Stimulated activated naive CD8-positive, alpha-beta T cell treated with anti-CD3 and anti-CD28 coated beads, Interleukin-15, amount 100 ng/mL, for 72 hours (primary cell): ENCODE results near the gene SDHB.
"Not testable (repeated sequence)": the region's sequence is repeated elsewhere in the genome, so short reads cannot be mapped to it uniquely, and the experiment has no call there.

Experiments
- ATAC-seq: fragments of 150-1000 bp; cut with Tn5 transposase; 2 replicates; pipeline ENCODE4 v1.10.0; 2021; ENCODE audit warnings: mild to moderate bottlenecking, moderate library complexity
- DNase-seq, 2 donors: peaks; one replicate each; pipeline ENCODE4 v3.0.0; 2021 to 2022
- H3K27ac Mint-ChIP-seq, 2 donors: one replicate each; pipeline ENCODE4 v1.8.0; 2022; ENCODE audit warnings: mild to moderate bottlenecking in 2 of 2, mixed read lengths in 2 of 2, moderate library complexity in 2 of 2
- H3K27me3 Mint-ChIP-seq: one replicate; pipeline ENCODE4 v1.8.0; 2022; ENCODE audit warnings: mixed read lengths
- H3K4me1 Mint-ChIP-seq: one replicate; pipeline ENCODE4 v1.8.0; 2022; ENCODE audit warnings: mild to moderate bottlenecking, mixed read lengths
- H3K4me3 Mint-ChIP-seq, 2 donors: one replicate each; pipeline ENCODE4 v1.8.0; 2022; ENCODE audit warnings: mild to moderate bottlenecking in 2 of 2, mixed read lengths in 2 of 2, moderate library complexity in 1 of 2
- H3K9me3 Mint-ChIP-seq, 2 donors: one replicate each; pipeline ENCODE4 v1.8.0; 2022; ENCODE audit warnings: mixed read lengths in 2 of 2

SDHB gene

DNA sequence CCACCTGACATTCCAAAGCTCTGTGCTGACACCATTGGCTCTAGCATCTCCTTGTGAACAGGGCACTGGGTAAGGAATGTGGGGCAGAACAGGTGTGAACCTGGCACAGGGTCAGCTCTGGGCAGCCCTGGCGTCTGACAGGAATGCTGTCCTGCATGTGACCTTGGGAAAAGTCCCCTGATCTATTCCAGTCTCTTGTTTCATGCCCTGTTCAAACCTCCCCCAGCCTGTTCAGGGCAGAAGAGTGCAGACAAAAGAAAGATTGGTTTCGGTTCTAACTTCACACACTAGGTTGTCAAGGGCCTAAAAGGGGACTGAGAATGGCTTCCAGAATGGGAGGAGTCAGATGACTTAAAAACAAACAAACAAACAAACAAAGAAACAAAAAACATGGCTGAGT lies 27.6 kb upstream of the SDHB start:
- no peak for ATAC-seq
- Mint-ChIP-seq H3K27ac (no peak overlapping the region), H3K9me3 (no peaks in the 10 kb centered on the region), H3K4me1 (no peaks in the 10 kb centered on the region), H3K27me3 (peaks cover 7% of the 10 kb centered on the region), H3K4me3 (no peak overlapping the region)
- DNase-seq = no peak

DNA sequence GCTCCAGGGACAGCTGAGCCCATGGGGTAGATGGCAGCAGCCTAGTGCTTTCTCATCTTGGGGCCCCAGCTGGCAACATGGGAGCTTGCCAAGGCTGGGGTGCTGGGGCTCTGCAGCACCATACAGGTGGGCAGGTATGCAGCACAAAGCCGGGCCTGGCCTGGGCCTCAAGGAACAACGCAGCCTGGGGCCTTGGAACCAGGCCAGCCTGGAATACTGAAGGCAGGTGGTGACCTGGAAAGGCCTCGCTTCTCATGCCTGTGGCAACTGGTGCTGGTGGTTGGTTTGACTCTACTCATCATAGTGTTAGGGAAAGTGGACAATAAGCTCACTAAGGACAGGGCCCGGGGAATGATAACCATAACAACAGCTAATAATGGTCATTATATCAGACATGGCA lies 27.0 kb upstream of the SDHB start:
- ATAC-seq (no peak), DNase-seq (no peak)
- Mint-ChIP-seq H3K4me3 (no peak overlapping the region), H3K4me1 (no peaks in the 10 kb centered on the region), H3K9me3 (no peaks in the 10 kb centered on the region), H3K27me3 (peaks cover 7% of the 10 kb centered on the region), H3K27ac (no peak overlapping the region)

DNA sequence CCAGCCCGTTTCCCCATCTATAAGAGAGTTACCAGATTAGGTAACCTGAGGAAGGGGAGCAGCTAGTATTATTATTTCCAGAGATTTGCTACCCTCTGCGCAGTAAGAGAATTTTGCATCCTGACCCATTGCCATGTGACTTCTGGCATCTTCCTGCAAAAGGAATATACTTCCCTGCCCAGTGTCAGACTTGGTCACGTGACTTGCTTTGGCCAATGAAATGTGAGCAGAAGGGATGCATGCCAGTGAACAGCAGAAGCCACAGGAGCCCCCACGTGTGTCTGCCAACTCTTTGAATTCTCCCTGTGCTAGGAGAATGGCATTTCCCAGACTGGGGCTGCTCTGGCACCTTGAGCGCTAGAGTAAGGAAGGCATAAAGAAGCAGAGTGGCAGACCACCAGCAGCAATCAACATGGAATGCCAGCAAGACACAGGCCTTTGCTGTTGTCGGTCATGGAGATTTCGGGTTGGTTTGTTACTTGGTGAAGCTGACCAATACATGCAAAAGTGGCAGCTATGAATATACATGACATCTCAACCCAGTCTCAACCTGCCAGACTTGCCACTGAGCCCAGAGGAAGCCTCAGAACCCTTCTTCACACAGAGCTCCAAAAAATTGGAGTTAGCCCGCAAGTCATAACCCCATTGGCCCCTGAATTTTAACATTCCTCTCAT lies 26.4 kb upstream of the SDHB start:
- DNase-seq (no peak), ATAC-seq (no peak)
- no peaks in the 10 kb centered on the region for H3K9me3 Mint-ChIP-seq
- no peak overlapping the region for H3K27ac Mint-ChIP-seq
- no peak overlapping the region for H3K4me3 Mint-ChIP-seq
- H3K4me1 Mint-ChIP-seq = no peaks in the 10 kb centered on the region
- peaks cover 6% of the 10 kb centered on the region for H3K27me3 Mint-ChIP-seq

DNA sequence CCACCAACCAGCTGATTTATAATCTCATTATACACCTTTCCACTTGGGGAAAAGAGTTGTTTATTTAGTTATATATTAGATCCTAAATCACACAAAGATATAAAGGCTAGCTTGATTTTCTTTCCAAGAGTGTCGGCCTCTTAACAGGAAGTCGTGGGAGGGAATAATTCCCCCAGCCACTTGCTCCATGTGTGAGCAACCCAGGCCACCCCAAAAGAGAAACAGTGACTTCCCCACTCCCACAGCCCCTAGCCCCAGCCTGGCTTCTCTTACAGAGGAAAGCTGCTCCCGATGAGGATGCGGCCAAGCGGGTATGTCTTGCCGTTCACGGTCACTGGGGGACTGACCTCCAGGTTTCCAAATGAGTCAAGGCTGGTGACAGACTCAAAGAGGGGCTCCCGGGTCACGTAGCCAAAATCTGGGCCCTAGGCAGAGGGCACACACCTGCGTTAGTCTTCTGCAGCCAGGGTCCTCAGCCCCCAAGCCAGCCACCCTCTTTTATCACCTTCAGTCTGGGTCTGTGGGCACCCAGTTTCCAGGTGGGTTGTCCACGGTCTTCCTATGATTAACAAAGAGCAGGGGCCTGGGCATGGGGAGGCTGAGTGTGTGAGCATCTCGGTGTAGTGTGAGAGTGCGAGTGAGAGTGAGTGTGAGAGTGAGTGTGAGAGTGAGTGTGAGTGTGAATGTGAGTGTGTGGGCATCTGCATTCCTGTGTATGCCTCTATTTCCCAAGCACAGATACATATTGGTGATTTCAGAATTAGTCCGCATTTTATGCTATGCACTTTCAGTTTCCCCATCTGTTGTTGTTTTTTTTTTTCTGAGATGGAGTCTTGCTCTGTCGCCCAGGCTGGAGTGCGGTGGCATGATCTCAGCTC lies 25.4 kb upstream of the SDHB start:
- Mint-ChIP-seq H3K4me1 (no peaks in the 10 kb centered on the region), H3K27me3 (no peaks in the 10 kb centered on the region), H3K4me3 (no peak overlapping the region), H3K27ac (no peak overlapping the region), H3K9me3 (no peaks in the 10 kb centered on the region)
- no peak for DNase-seq
- ATAC-seq = no peak

DNA sequence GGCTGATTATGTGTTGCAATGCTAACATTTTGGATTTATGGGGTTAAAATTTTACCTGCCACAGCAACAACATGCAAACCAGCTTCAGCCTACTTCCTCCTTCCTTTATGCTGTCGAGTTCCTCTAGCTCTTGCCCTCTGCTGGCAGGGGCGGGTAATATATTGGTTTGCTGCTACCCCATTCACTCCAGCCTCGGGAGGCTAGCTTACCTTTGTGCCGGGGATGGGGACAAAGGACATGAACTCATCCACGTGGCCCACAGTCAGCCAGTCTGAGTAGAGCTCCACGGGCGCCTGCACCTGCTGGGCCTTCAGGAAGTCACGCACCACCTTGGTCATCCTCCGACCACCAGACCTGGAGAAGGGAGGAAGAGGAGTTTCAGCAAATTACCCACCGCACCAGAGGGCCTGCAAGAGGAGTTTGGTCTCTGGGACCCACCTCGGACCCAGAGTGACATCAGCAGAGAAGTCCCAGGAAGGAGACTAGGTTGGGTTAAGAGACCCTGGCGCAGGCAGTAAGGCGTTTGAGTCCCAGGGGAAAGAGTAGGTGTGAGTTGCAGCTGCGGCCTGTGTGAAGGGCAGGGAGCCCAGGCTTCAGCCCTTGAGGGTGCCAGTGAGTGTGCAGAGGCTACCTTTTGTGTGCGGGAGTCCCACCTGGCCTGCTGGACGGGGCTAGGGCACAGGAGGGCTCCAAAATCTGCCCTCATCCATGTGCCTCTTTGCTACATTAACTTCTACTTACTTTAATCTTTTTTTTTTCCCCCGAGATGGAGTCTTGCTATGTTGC lies 21.8 kb upstream of the SDHB start:
- no peaks in the 10 kb centered on the region for H3K4me1 Mint-ChIP-seq
- DNase-seq = no peak
- no peaks in the 10 kb centered on the region for H3K9me3 Mint-ChIP-seq
- H3K27ac Mint-ChIP-seq = no peak overlapping the region
- no peak for ATAC-seq
- H3K4me3 Mint-ChIP-seq = no peak overlapping the region
- H3K27me3 Mint-ChIP-seq = no peaks in the 10 kb centered on the region

DNA sequence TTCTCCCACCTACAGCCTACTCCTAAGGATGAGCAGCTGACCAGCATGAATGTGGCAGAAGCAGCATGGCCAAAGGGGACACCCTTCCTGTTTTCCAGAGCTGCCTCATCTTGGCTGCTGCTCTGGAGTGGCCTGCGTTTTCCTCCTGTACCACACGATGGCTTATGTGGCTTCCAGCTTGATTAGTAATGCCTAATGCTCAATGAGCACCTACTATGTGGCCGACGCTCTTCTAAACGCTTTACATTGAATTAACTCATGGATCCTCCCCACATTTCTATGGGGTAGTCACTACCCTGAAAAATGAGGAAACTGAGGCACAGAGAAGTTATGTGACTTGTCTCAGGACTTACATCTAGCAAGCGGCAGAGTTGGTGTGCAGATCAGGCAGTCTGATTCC lies 18.0 kb upstream of the SDHB start:
- no peaks in the 10 kb centered on the region for H3K9me3 Mint-ChIP-seq
- no peak overlapping the region for H3K4me3 Mint-ChIP-seq
- ATAC-seq = no peak
- H3K4me1 Mint-ChIP-seq = no peaks in the 10 kb centered on the region
- DNase-seq = no peak
- H3K27me3 Mint-ChIP-seq = peaks cover 7% of the 10 kb centered on the region
- no peak overlapping the region for H3K27ac Mint-ChIP-seq

DNA sequence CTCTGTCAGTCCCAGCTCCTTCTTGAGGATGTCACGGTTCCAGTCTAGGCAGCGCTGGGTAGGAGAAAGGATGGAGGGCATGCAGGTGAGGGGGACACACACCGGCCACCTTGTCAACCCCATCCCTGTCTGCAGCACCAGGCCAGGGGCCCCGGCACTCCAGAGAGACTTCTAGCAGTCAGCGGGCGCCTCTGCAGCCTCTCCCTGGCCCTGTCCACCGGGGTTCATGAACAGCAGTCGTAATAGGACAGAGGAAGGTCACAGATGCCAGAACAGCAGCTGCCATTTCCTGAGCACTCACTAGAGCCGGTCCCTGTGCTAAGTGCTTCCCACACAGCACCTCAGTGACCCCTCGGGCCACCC lies 16.3 kb upstream of the SDHB start:
- Mint-ChIP-seq H3K27me3 (peaks cover 7% of the 10 kb centered on the region), H3K27ac (no peak overlapping the region), H3K9me3 (no peaks in the 10 kb centered on the region), H3K4me3 (no peak overlapping the region), H3K4me1 (no peaks in the 10 kb centered on the region)
- DNase-seq (no peak), ATAC-seq (peak; percentile 28)

DNA sequence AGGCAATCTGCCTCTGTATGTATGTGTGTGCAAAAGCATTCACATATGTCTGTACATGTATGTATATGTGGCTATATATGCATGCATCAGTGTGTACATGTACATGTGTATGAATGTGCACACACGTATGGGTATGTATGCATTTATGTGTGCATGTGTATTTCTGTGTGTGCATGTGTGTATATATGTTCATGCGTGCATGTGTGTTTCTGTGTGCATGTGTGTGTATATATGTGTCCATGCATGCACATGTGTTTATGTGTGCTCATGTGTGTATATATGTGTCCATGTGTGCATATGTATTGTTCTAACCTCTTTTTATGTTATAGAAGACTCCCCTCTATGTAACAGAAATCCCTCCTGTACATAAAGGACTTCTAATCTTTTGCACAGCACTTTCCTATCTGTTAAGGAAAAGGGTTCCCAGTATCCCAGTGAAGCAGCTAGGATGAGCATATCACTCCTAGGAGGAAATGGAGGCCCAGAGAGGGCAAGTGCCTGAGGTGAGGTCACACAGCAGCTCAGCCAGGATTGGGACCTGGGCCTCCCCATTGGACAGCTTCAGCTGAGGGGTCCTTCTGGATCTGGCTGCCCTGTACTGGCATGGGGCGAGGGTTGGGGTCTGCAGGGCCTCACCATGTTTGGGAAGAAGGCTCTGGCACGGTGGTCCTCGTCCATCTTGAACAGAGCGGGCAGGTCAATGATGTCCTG lies 15.8 kb upstream of the SDHB start:
- DNase-seq (no peak), ATAC-seq (no peak)
- Mint-ChIP-seq H3K4me3 (no peak overlapping the region), H3K27me3 (peaks cover 7% of the 10 kb centered on the region), H3K9me3 (no peaks in the 10 kb centered on the region), H3K27ac (no peak overlapping the region), H3K4me1 (no peaks in the 10 kb centered on the region)

DNA sequence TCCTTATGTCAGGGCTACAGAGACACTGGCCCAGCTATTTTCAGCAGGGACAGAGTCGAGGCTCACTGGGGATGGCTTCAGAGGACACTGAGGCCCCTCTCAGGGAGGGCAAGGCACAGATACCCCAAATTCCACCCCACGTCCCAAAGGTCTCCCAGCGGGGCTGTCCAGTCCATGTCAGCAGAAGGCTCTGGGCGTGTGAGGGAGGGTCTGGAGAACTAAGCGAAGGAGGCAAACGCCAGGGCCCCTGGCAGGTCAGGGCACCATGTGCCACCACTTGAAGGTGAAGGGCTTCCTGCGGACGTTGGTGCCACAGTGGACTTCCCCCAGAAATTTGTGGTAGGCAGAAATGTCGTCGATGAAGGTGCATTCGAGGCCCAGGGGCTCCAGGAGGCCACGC lies 15.0 kb upstream of the SDHB start:
- no peaks in the 10 kb centered on the region for H3K9me3 Mint-ChIP-seq
- ATAC-seq (no peak), DNase-seq (no peak)
- no peaks in the 10 kb centered on the region for H3K4me1 Mint-ChIP-seq
- no peak overlapping the region for H3K4me3 Mint-ChIP-seq
- H3K27me3 Mint-ChIP-seq = peaks cover 7% of the 10 kb centered on the region
- H3K27ac Mint-ChIP-seq = no peak overlapping the region

DNA sequence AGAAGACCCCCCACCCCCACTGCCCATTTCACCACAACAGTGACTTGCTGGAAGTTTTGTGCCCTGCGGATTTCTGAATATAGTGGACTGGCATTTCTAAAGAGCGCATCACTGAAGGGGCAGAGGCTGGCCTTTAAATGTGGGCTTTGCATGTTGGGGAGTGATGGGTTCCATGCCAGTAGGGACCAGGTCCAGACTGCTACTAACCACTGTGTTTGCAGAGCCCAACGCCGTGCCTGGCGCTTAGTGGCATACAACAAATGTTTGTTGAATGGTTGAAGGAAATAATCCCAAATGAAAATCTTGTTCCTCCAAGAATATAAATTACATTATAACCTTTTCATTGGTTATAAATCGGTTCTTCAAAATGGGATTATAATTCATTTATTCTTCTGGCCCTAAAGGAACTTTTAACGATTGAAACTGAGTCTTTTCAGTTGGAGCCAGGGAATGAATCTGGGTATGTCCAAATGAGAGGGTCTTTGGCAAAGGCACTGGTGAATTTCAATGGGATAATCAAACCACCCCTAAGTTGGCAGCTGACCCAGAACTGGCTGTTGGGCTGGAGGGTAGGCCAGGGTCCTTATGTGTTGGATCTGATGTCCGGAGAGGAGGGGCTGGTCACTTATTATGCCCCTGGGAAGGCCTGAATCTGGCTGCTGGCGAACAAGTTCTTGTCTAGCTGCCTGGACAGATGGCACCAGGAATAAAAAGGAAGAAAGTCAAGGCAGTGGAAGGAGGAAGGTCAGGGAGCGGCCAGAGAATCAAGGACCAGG lies 13.8 kb upstream of the SDHB start:
- Mint-ChIP-seq H3K27me3 (peaks cover 7% of the 10 kb centered on the region), H3K9me3 (no peaks in the 10 kb centered on the region), H3K4me1 (peaks cover 4% of the 10 kb centered on the region), H3K27ac (no peak overlapping the region), H3K4me3 (no peak overlapping the region)
- ATAC-seq = no peak
- no peak for DNase-seq

DNA sequence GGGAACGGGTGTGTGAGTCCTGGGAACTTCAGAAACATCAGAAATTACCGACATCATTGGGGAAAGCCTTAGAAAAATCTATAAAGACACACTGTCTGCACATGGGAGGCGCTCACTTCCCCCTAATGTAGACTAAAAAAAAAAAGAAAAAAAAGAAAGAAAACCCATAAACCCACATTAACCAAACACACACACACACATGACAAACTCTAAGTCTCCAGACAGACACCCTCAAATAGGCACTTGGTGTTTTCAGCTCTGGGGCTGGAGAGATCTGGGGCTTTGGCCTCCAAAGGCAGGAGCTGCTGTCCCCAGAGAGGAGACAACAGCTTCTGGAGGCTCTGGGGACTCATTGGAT lies 13.2 kb upstream of the SDHB start:
- H3K4me1 Mint-ChIP-seq = peaks cover 5% of the 10 kb centered on the region
- ATAC-seq = no peak
- no peak overlapping the region for H3K27ac Mint-ChIP-seq
- peaks cover 12% of the 10 kb centered on the region for H3K27me3 Mint-ChIP-seq
- no peak overlapping the region for H3K4me3 Mint-ChIP-seq
- no peaks in the 10 kb centered on the region for H3K9me3 Mint-ChIP-seq
- DNase-seq = no peak

DNA sequence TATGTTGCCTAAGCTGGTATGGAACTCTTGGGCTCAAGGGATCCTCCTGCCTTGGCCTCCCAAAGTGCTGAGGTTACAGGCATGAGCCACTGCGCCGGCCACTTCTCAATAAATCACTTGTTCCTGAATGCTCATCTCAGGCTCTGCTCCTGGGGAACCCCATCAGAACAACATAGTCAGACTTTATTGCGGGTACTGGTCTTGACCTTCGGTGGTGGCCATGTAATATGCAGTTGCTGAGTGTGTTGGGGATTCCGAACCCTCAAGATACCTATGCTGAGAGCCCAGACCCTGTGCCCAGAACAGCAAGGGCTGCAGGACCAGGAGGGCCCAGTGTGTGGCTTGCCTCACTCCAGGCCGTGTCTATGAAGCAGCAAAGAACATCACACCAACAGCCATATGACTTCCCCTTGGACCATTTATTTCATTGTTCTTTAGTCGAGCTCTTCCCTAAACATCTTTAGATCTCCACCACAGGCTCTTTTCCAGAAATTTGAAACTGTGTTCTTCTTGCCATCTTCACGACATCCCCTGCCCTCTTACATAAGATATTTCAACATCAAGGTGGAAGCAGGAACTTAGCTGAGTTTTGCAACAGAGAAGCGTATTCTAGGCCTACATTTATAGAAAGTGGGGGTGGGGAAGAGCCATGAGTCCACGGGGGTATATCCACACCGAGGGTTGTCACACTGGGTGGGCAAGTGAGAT lies 12.7 kb upstream of the SDHB start:
- no peak for DNase-seq
- H3K4me3 Mint-ChIP-seq = no peak overlapping the region
- no peak for ATAC-seq
- no peak overlapping the region for H3K27ac Mint-ChIP-seq
- peaks cover 5% of the 10 kb centered on the region for H3K4me1 Mint-ChIP-seq
- H3K27me3 Mint-ChIP-seq = peaks cover 17% of the 10 kb centered on the region
- H3K9me3 Mint-ChIP-seq = no peaks in the 10 kb centered on the region

DNA sequence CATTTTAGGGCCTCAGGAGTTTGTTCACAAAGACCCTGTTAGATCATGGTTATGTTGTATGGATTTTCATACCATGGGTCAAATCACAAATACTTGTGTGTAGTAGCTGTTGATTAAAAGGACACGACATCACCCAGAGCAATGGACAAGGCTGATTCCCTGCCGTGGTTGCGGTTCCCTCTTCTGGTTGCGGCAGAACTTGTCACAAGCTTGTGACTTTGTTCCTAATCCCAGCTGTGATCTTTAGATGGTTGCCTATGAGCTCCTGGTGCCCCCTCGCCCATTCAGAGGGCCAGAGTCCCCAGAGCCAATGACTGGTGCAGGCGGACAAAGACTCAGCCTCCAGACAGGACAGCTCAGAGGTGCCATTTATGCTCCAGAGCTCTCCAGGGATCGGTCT lies 11.8 kb upstream of the SDHB start:
- DNase-seq = no peak
- no peaks in the 10 kb centered on the region for H3K9me3 Mint-ChIP-seq
- no peak for ATAC-seq
- H3K27ac Mint-ChIP-seq = no peak overlapping the region
- H3K27me3 Mint-ChIP-seq = peaks cover 17% of the 10 kb centered on the region
- peaks cover 5% of the 10 kb centered on the region for H3K4me1 Mint-ChIP-seq
- H3K4me3 Mint-ChIP-seq = no peak overlapping the region

DNA sequence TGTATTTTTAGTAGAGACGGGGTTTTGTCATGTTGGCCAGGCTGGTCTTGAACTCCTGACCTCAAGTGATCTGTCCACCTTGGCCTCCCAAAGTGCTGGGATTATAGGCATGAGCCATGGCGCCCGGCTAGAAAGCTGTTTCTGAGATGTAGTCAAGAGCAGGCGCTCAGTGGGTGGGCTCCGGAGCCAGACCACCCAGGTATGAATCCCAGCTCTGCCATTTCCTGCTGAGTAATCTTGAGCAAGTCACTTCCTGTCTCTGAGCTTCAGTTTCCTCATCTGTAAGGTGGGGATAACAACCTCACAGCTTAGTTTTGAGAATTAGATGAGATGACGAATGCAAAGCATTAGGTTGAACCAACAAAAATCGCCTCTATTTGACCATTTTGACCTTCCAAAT lies 8.9 kb upstream of the SDHB start:
- not testable (repeated sequence) for ATAC-seq, DNase-seq, H3K4me1 Mint-ChIP-seq, H3K4me3 Mint-ChIP-seq, H3K27ac Mint-ChIP-seq, H3K9me3 Mint-ChIP-seq
- H3K27me3 Mint-ChIP-seq = peaks cover 11% of the 10 kb centered on the region
